HEK293T (cell line): ENCODE measurements around the gene RSPH3.
"Not testable (repeated sequence)": the region's sequence is repeated elsewhere in the genome, so short reads cannot be mapped to it uniquely, and the experiment has no call there.

Experiments used
- CTCF ChIA-PET: fragments of 350-600 bp; formaldehyde crosslinking; extraction: SDS; loops from one replicate; lab custom pipeline; 2021; ENCODE audit warnings: antibody characterized with exemption, inconsistent platforms; lab: Yijun Ruan, JAX
- POLR2A ChIA-PET: fragments of 350-600 bp; formaldehyde crosslinking; extraction: SDS; loops from one replicate; lab custom pipeline; 2020; ENCODE audit warnings: antibody characterized with exemption, inconsistent platforms; lab: Yijun Ruan, JAX
- DNase-seq: peaks from one replicate; pipeline ENCODE4 v3.0.0; 2012; ENCODE audit warnings: mixed read lengths; ENCODE audit errors: extremely low spot score
- ARNT ChIP-seq: fragments of 450-650 bp; IDR thresholded peaks from 2 replicates; pipeline ENCODE4 v1.6.1; 2017; ENCODE audit warnings: mild to moderate bottlenecking
- BHLHE40 ChIP-seq: fragments of 450-650 bp; IDR thresholded peaks from 2 replicates; pipeline ENCODE4 v1.6.1; 2016; ENCODE audit warnings: mild to moderate bottlenecking, moderate library complexity, borderline replicate concordance
- CTBP1 ChIP-seq: fragments of 450-650 bp; IDR thresholded peaks from 2 replicates; pipeline ENCODE4 v1.6.1; 2016; ENCODE audit warnings: borderline replicate concordance
- ELF4 ChIP-seq: fragments of 450-650 bp; IDR thresholded peaks from 2 replicates; pipeline ENCODE4 v1.6.1; 2017; ENCODE audit warnings: antibody characterized with exemption
- FOXA1 ChIP-seq: fragments of 450-650 bp; IDR thresholded peaks from 2 replicates; pipeline ENCODE4 v1.6.1; 2016; ENCODE audit warnings: mild to moderate bottlenecking
- FOXK2 ChIP-seq: fragments of 450-650 bp; IDR thresholded peaks from 2 replicates; pipeline ENCODE4 v1.6.1; 2016; ENCODE audit warnings: mild to moderate bottlenecking
- FOXM1 ChIP-seq: fragments of 450-650 bp; IDR thresholded peaks from 2 replicates; pipeline ENCODE4 v1.6.1; 2017; ENCODE audit warnings: mild to moderate bottlenecking, borderline replicate concordance
- HDGF ChIP-seq: fragments of 450-650 bp; IDR thresholded peaks from 2 replicates; pipeline ENCODE4 v1.6.1; 2017; ENCODE audit warnings: antibody characterized with exemption, borderline replicate concordance
- L3MBTL2 ChIP-seq: fragments of 450-650 bp; conservative IDR thresholded peaks from 2 replicates; pipeline ENCODE4 v1.6.1; 2016; ENCODE audit warnings: mild to moderate bottlenecking
- LEF1 ChIP-seq: fragments of 450-650 bp; IDR thresholded peaks from 2 replicates; pipeline ENCODE4 v1.6.1; 2017; ENCODE audit warnings: mild to moderate bottlenecking, borderline replicate concordance
- NFRKB ChIP-seq: fragments of 450-650 bp; IDR thresholded peaks from 2 replicates; pipeline ENCODE4 v1.6.1; 2016; ENCODE audit warnings: mild to moderate bottlenecking, moderate library complexity
- PKNOX1 ChIP-seq: fragments of 450-650 bp; IDR thresholded peaks from 2 replicates; pipeline ENCODE4 v1.6.1; 2016
- SP1 ChIP-seq: fragments of 450-650 bp; IDR thresholded peaks from 2 replicates; pipeline ENCODE4 v1.6.1; 2017
- SUZ12 ChIP-seq: fragments of 450-650 bp; IDR thresholded peaks from 2 replicates; pipeline ENCODE4 v1.6.1; 2016; ENCODE audit warnings: mild to moderate bottlenecking
- TARDBP ChIP-seq: fragments of 450-650 bp; IDR thresholded peaks from 2 replicates; pipeline ENCODE4 v1.6.1; 2016
- ZNF384 ChIP-seq: fragments of 450-650 bp; IDR thresholded peaks from 2 replicates; pipeline ENCODE4 v1.6.1; 2016

The RSPH3 gene

DNA sequence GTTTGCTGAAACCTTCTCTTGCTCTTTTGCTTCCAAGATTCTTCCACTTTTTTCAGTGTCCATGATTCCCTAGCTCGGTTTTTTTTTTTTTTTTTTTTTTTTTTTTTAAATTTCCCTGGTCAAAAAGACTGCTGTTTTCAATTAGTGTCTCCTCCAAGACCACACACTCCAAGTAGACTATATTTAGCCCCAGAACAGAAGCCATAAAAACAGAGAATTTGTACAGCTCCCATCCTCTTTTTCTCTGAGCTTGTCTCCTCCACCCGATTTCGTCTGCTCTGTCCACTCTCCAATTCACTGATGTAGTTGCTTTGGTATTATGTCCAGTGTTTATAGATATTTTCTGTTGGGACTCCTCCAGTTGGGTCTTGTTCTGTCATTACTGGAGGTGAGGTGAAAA lies 37.6 kb downstream of the RSPH3 start:
- DNase-seq: no peak
- CTCF ChIA-PET: interaction anchor here (0.7 kb wide), 1 partner anchor 132 kb away, joined by 4 read pairs; no protein-coding TSS in a partner anchor
- TF ChIP-seq TARDBP: no peak
- POLR2A ChIA-PET: no interaction called here

DNA sequence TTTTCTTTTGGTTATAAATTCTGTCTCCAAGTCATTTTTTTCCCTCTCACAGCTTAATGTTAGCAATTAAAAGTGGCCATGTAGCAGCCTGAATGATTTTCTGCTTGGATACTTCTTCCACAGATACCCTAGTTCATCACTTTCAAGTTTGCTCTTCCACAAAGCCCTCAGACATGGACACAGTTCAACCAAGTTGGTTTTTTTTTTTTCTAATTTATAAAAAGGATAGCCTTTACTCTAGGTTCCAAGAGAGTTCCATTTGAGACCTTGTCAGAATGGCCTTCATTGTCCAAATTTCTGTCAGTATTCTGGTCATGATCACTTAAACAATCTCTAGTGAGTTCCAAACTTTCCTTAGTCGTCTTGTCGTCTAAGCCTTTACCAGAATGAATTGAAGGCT lies 40.0 kb downstream of the RSPH3 start:
- DNase-seq: no peak
- TF ChIP-seq ZNF384 (no peak), PKNOX1 (no peak), ARNT (no peak), BHLHE40 (no peak), FOXK2 (no peak), NFRKB (no peak), SUZ12 (no peak), SP1 (no peak), HDGF (no peak), LEF1 (no peak), L3MBTL2 (no peak), FOXM1 (no peak), CTBP1 (no peak)
- ChIA-PET POLR2A (no interaction called here), CTCF (no interaction called here)

DNA sequence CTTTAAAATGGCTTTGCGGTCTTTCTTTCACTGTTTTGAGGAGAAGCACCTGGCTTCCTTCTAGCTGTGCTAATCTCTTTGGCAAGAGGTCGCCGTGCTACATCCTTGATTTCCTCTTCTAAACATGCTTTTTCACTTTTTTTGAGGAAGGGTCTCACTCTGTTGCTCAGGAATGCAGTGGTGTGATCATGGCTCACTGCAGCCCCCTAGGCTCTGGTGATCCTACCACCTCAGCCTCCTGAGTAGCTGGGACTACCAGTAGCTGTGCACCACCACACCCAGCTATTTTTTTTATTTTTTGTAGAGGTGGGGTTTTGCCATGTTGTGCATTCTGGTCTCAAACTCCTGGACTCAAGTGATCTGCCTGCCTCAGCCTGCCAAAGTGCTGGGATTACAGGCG lies 40.5 kb downstream of the RSPH3 start:
- DNase-seq: no peak
- no peak for TF ChIP-seq SP1
- CTCF ChIA-PET: interaction anchor here (0.6 to 0.9 kb wide), 2 partner anchors 11 to 190 kb away, joined by 3 to 4 read pairs; no protein-coding TSS in a partner anchor
- POLR2A ChIA-PET: interaction anchor here (1.2 kb wide), 1 partner anchor 90 kb away, joined by 3 read pairs; no protein-coding TSS in a partner anchor

- TF ChIP-seq BHLHE40 (no peak), ELF4 (no peak), L3MBTL2 (no peak), TARDBP (no peak), CTBP1 (no peak), NFRKB (no peak), FOXK2 (no peak), ARNT (no peak), LEF1 (no peak), FOXM1 (no peak), ZNF384 (no peak), PKNOX1 (no peak), HDGF (no peak), FOXA1 (no peak), SUZ12 (no peak), SP1 (no peak)
- no peak for DNase-seq
- ChIA-PET POLR2A (interaction anchor here (1.2 kb wide), 1 partner anchor 89 kb away, joined by 3 read pairs; no protein-coding TSS in a partner anchor), CTCF (interaction anchor here (0.6 to 1.0 kb wide), 4 partner anchors 11 to 251 kb away, joined by 3 to 4 read pairs (median 3); no protein-coding TSS in a partner anchor)
These were observed 41.3 kb downstream of the RSPH3 start for GRCh38 chr6:158958504-158959386.

DNA sequence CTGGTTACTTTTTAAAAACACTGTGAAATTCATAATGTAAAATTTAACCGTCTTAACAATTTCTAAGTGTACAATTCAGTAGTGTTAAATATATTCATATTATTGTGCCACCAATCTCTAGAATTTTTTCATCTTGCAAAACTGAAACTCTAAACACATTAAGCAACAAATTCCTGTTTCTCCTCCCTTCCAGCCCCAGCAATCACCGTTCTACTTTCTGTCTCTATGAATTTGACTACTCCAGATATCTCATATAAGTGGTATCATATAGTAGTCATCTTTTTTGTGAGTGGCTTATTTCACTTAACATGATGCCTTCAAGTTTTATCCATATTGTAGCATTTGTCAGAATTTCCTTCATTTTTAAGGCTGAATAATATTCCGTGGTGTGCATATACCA lies 44.7 kb downstream of the RSPH3 start:
- CTCF ChIA-PET: no interaction called here

DNA sequence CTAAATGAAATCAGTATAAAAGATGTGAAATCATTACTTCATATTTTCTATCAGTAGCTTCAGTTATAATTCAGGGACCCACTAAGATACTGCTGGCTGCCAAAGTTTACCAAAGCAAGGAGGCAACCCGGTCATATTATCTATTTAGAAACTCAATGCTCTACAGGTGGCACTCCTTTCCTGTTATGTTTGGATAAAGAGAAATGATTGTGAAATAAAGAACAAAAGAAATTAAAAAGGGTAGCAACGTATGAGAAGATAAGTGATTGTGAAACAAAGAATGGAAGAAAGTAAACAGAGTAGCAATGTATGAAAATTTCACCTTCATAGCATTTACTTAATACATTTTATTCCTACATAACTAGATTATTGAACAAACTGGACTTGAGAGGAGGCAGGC lies 45.2 kb downstream of the RSPH3 start:
- no peak for TF ChIP-seq NFRKB
- TF ChIP-seq SUZ12: no peak
- no peak for TF ChIP-seq ZNF384
- no peak for TF ChIP-seq FOXM1
- TF ChIP-seq L3MBTL2: no peak
- TF ChIP-seq FOXK2: no peak
- no peak for TF ChIP-seq LEF1
- no peak for TF ChIP-seq SP1
- TF ChIP-seq BHLHE40: no peak
- no peak for TF ChIP-seq ARNT
- no peak for TF ChIP-seq HDGF
- no peak for TF ChIP-seq FOXA1
- TF ChIP-seq CTBP1: no peak
- POLR2A ChIA-PET: no interaction called here
- DNase-seq: no peak
- CTCF ChIA-PET: no interaction called here

More for the DNA sequence above, 44.7 kb downstream of the RSPH3 start:
- DNase-seq: no peak
- POLR2A ChIA-PET: no interaction called here
- TF ChIP-seq TARDBP (no peak), FOXK2 (no peak)

DNA sequence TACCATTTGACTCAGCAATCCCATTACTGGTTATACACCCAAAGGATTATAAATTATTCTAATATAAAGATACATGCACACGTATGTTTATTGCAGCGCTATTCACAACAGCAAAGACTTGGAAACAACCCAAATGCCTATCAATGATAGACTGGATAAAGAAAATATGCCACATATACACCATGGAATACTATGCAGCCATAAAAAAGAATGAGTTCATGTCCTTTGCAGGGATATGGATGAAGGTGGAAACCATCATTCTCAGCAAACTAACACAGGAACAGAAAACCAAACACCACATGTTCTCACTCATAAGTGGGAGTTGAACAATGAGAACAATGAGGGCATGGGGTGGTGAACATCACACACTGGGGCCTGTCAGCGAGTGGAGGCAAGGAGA lies 48.0 kb downstream of the RSPH3 start:
- CTCF ChIA-PET, POLR2A ChIA-PET, DNase-seq: not testable (repeated sequence)

- POLR2A ChIA-PET, DNase-seq, CTCF ChIA-PET: not testable (repeated sequence)
These were observed 48.4 kb downstream of the RSPH3 start for GRCh38 chr6:158951565-158951964.
